ENCODE results near the gene USP10.

The USP10 gene

DNA sequence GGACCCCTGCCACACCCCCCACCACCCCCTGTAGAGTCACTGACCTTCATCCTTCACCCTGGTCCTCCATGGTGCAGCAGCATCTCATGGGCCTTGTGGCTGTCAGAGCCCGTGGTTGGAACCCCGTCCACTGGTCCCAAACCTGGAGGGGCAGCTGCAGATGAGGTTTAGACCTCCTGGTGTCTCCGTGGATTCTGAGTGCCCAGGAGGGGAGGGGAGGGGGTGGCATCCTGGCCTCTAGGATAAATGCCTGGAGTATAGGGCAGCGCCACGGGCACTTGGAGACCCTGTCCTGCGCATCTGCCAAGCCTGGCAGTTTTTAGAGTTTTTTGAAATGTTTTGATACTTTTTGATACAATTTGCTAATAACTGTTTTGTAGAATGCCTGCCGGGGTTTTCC, 34.0 kb upstream of the USP10 start:
- TF ChIP-seq, protein P1, sequence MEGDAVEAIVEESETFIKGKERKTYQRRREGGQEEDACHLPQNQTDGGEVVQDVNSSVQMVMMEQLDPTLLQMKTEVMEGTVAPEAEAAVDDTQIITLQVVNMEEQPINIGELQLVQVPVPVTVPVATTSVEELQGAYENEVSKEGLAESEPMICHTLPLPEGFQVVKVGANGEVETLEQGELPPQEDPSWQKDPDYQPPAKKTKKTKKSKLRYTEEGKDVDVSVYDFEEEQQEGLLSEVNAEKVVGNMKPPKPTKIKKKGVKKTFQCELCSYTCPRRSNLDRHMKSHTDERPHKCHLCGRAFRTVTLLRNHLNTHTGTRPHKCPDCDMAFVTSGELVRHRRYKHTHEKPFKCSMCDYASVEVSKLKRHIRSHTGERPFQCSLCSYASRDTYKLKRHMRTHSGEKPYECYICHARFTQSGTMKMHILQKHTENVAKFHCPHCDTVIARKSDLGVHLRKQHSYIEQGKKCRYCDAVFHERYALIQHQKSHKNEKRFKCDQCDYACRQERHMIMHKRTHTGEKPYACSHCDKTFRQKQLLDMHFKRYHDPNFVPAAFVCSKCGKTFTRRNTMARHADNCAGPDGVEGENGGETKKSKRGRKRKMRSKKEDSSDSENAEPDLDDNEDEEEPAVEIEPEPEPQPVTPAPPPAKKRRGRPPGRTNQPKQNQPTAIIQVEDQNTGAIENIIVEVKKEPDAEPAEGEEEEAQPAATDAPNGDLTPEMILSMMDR (IDR thresholded peaks at IDR 0.05; ENCODE audit: extremely low read depth, missing control alignments) = no peak

DNA sequence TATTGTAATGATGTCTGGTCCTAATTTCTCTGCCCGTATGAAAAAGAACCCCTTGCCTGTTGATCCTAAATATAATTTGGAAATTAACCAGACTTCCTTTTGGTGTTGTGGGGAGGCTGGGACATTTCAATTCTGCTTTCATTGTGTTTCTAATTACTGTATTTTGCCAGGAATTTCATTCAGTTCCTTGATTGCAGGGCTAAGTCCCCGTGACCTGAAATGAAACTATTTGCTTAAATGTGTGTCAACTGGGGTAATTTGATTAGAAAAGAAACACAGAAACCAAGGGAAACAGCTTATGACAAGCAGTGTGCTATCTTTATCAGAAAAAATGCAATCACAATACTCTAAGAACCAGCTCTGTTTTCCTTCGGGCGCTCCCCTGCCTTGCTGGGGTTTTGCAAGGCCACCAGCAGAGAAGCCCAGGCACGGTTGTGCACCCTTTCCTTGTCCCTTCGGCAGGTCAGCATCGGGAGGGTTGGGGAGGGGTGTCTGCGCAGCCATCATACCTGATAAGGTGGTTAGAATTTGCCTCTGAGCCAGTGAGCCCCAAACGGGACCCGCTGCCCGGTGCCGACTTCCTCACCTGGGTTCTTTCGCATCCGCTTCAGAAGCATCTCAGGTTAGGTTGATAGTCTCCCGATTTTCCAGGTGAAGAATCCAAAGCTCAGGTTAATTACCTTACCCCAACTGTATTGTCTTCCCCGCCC, 32.0 kb upstream of the USP10 start:
- TF ChIP-seq, protein P1 (IDR thresholded peaks at IDR 0.05; ENCODE audit: extremely low read depth, missing control alignments) = no peak
- DNase-seq (ENCODE audit: low spot score) = no peak

More for the DNA sequence above, 34.0 kb upstream of the USP10 start:
- no peak for DNase-seq (ENCODE audit: low spot score)

DNA sequence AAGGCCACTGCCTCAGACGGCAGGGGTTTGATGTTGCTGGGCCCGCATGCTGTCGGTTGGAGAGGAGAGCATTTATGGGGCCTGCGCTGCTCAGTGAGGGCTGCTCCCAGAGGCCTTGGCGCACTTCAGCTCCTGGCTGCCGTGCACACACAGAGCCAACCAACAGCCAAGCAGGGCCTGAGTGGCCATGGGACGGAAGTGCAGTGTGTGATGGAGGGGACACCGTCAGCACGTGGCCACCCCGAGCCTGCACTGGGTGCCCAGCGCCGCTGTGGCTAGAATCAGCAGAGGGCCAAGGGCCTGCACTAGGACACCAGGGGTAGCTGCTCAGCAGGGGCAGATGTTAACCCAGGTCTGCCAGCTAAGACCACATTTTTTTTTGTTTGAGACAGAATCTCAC, 29.7 kb upstream of the USP10 start:
- peak; percentile 2 for DNase-seq (ENCODE audit: low spot score)

DNA sequence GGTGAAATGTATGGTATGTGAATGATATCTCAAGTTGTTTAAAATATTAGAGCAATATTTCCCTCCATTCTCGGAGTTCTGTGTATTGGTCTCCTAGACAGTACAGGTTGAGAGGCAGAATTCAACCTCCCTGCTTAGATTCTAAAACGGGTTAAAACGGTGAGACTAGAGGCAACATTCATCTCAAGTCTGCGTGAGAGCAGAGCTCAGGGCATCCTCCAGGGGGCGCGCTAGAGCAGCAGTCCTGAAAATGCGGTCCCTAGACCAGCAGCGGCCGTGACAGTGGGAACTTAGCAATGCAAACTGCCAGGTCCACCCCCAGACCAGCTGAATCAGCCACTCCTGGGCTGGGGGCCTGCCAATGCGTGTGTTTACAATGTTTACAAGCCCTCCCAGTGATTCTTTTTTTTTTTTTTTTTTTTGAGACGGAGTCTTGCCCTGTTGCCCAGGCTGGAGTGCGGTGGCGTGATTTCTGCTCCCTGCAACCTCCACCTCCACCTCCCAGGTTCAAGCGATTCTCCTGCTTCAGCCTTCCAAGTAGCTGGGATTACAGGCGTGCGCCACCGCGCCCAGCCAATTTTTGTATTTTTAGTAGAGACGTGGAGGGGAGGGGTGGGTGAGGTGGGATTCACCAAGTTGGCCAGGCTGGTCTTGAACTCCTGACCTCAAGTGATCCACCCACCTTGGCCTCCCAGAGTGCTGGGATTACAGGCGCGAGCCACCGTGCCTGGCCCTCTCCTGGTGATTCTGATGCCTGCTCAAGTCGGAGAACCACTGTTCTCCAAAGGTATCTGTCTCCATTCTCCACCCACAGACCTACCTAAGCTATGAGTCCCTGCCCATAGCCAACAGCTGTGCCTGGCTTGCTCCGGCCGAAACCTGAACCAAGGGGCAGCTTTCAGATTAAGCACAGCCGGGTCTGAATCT, 27.3 kb upstream of the USP10 start:
- DNase-seq (ENCODE audit: low spot score) = peak; percentile 84
- TF ChIP-seq, protein P1 (IDR thresholded peaks at IDR 0.05; ENCODE audit: extremely low read depth, missing control alignments) = peak; percentile 97

More for the DNA sequence above, 29.7 kb upstream of the USP10 start:
- TF ChIP-seq, protein P1 (IDR thresholded peaks at IDR 0.05; ENCODE audit: extremely low read depth, missing control alignments) = no peak

DNA sequence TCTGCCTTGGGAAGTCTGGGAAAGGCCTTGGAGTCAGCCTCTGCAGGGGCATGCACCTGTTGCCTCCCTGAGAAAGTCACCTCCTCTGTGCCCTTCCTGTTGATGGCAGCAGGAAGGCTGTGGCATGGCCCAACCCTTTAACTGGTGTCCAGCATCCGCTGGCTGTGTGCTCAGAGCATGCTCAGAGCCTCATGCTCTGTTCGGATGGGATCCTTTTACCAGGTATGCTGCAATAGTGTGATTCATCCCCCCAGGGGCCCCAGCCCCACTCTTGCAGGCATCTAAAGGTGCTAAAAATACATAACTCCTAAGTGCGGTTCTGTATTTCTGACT, 26.6 kb upstream of the USP10 start:
- TF ChIP-seq, protein P1 (IDR thresholded peaks at IDR 0.05; ENCODE audit: extremely low read depth, missing control alignments) = no peak
- peak; percentile 6 for DNase-seq (ENCODE audit: low spot score)

DNA sequence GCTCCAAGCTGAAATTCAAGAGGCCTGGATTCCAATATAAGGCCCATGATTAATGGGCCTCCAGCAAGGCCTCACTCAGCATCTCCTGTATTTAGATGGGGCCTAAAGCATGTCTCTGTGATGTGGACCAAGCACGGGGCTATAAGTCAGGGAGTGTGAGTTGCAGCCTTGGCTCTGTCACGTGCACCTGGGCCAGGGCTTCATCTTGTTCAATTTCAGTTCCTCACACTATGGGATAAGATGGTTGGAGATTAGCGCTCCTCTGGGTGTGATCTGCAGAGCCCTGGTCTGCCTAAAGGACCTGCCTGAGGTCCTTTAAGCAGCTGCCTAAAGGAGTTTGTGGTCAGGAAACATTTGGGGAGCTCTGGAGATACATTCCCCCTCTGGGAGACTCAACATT, 26.2 kb upstream of the USP10 start:
- TF ChIP-seq, protein P1 (IDR thresholded peaks at IDR 0.05; ENCODE audit: extremely low read depth, missing control alignments) = no peak
- peak; percentile 12 for DNase-seq (ENCODE audit: low spot score)

DNA sequence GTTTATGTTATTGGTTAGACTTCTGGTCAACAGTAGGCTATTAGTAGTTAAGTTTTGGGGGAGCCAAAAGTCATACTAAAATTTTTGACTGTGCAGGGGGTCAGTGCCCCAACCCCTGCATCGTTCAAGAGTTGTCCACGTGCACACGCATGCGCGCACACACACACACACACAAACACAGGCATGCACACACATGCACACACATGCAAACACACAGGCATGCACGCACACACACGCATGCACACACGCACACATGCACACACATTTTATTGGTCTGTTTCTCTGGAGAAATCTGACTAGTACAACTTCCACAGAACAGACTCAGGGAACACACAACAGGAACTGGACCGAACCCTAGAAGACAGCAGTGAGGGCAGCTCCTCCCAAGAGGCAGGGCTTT, 24.4 kb upstream of the USP10 start:
- TF ChIP-seq, protein P1 (IDR thresholded peaks at IDR 0.05; ENCODE audit: extremely low read depth, missing control alignments) = no peak
- DNase-seq (ENCODE audit: low spot score) = no peak

All from GM20000 (cell line).